NCI-H1417 (cell line): ENCODE measurements around the gene METRNL.
"Not testable (repeated sequence)": the region's sequence is repeated elsewhere in the genome, so short reads cannot be mapped to it uniquely, and the experiment has no call there.

ENCODE experiments used
- DNase-seq, 3 experiments: peaks; one replicate each; lab custom pipeline; 2025; lab: John Stamatoyannopoulos, UW

The METRNL gene

DNA sequence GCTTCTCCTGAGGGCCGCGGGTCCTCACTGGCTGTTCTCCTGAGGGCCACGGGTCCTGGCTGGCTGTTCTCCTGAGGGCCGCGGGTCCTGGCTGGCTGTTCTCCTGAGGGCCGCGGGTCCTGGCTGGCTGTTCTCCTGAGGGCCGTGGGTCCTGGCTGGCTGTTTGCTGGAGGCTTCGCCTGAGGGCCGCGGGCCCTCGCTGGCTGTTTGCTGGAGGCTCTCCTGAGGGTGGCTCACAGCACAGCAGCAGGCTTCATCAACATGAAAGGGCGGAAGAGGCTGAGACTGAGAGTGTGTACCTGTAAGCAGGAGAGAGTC, 60.8 kb downstream of the METRNL start:
- not testable (repeated sequence) for DNase-seq

- no peak for DNase-seq
These were observed 63.2 kb downstream of the METRNL start for GRCh38 chr17:83142619-83143018.

DNA sequence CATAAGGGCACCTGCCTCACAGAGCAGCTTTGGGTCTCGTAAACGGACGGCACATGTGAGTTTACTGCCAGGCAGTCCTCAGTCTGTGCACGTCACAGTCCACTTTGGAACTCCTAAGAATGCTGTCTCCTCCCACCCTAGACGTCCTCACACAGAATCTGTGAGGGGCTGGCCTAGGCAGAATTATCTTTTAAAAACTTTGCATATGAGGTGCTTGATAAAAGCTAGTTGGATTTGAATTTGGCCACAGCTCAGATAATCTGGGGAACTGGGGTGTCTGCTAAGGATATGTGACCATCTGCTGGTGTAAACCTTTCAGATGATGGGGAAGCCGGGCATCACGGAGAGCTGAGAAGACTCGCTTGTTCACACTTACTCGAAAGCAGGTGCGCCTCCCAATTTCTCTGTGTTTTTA, 64.4 kb downstream of the METRNL start:
- no peak for DNase-seq
